SU-DHL-6 (cell line): ENCODE results near the gene FIBP.
A peak's percentile ranks its signal among the peaks of the same experiment; 100 is the strongest.

Experiments
- H2AFZ ChIP-seq: fragments of 200-600 bp; sonication (generic); 2 replicates; pipeline ENCODE4 v1.6.1; 2014; ENCODE audit warnings: low read depth, mild to moderate bottlenecking, moderate library complexity, mixed read lengths, antibody characterized with exemption, low read length; ENCODE audit not compliant: severe bottlenecking
- H3F3A ChIP-seq: fragments of 200-600 bp; shearing (Covaris generic); 2 replicates; pipeline ENCODE4 v1.6.0; 2016; ENCODE audit warnings: antibody characterized with exemption, mild to moderate bottlenecking; ENCODE audit not compliant: insufficient read depth
- H3K27ac ChIP-seq: fragments of 200-600 bp; sonication (generic); 2 replicates; pipeline ENCODE4 v1.5.1; 2016; ENCODE audit warnings: low read depth, mild to moderate bottlenecking, low read length, moderate library complexity, mixed read lengths
- H3K27me3 ChIP-seq: fragments of 200-600 bp; sonication (generic), shearing (Covaris generic); 2 replicates; pipeline ENCODE4 v1.6.0; 2014; ENCODE audit warnings: mild to moderate bottlenecking, low read length
- H3K36me3 ChIP-seq: fragments of 200-600 bp; sonication (generic); 2 replicates; pipeline ENCODE4 v1.6.1; 2014; ENCODE audit warnings: mild to moderate bottlenecking, low read length, mixed read lengths
- H3K4me2 ChIP-seq: fragments of 300-600, 200-600 bp; shearing (Covaris generic), sonication (generic); 2 replicates; pipeline ENCODE4 v1.6.0; 2014; ENCODE audit warnings: low read length, low read depth, mild to moderate bottlenecking; ENCODE audit not compliant: poor library complexity, severe bottlenecking
- H3K4me3 ChIP-seq: fragments of 200-600 bp; sonication (generic); 2 replicates; pipeline ENCODE4 v1.5.1; 2014; ENCODE audit warnings: antibody characterized with exemption, low read length, mild to moderate bottlenecking, mixed read lengths; ENCODE audit not compliant: insufficient read depth, poor library complexity, severe bottlenecking
- H3K79me2 ChIP-seq: fragments of 200-600 bp; sonication (generic); 2 replicates; pipeline ENCODE4 v1.6.1; 2014; ENCODE audit warnings: mild to moderate bottlenecking, low read length, moderate library complexity; ENCODE audit not compliant: insufficient read depth
- H3K9ac ChIP-seq: fragments of 200-600 bp; sonication (generic); 2 replicates; pipeline ENCODE4 v1.7.0; 2014; ENCODE audit warnings: mild to moderate bottlenecking, low read length
- H3K9me2 ChIP-seq: fragments of 200-600 bp; sonication (generic); replicated peaks from 2 replicates; pipeline ENCODE4 v1.6.1; 2014; ENCODE audit warnings: low read length; ENCODE audit not compliant: insufficient read depth
- H3K9me3 ChIP-seq: fragments of 200-600 bp; sonication (generic); 2 replicates; pipeline ENCODE4 v1.6.1; 2014; ENCODE audit warnings: low read length, mixed read lengths; ENCODE audit not compliant: insufficient read depth
- H4K20me1 ChIP-seq: fragments of 200-600 bp; sonication (generic); 2 replicates; pipeline ENCODE4 v1.6.1; 2014; ENCODE audit warnings: low read depth, mild to moderate bottlenecking, antibody characterized with exemption, low read length, moderate library complexity, mixed read lengths
- EZH2phosphoT487 ChIP-seq: fragments of 200-600 bp; sonication (generic), shearing (Covaris generic); conservative IDR thresholded peaks from 2 replicates; pipeline ENCODE4 v1.6.1; 2018; ENCODE audit warnings: mild to moderate bottlenecking, antibody characterized with exemption, low read length, moderate library complexity, mixed read lengths
- TF ChIP-seq, protein P1 (sequence below): fragments of 200-600 bp; sonication (generic); IDR thresholded peaks from one replicate; pipeline ENCODE4 v1.5.1; 2017; ENCODE audit warnings: antibody characterized with exemption, mild to moderate bottlenecking, low read length, moderate library complexity; ENCODE audit not compliant: insufficient read depth, poor library complexity, severe bottlenecking

Gene FIBP

GRCh38 chr11:65888163-65888814 lies at the start of gene FIBP:
FIBP (minus strand) TSS chr11:65888471; CDS start chr11:65888418, 53 bp downstream.
- Histone ChIP-seq H3K27me3 (no peaks in the 10 kb centered on the region), H3F3A (peaks cover 36% of the 10 kb centered on the region), H4K20me1 (no peaks in the 10 kb centered on the region), H3K27ac (peak within 1 kb of the TSS; percentile 53), H2AFZ (peak within 1 kb of the TSS; percentile 49), H3K4me3 (peak within 1 kb of the TSS; percentile 66), H3K79me2 (peaks cover 18% of the 10 kb centered on the region), H3K4me2 (peak within 1 kb of the TSS; percentile 93), H3K36me3 (no peaks in the 10 kb centered on the region), H3K9me2 (no peaks in the 10 kb centered on the region), H3K9ac (peak within 1 kb of the TSS; percentile 93), H3K9me3 (no peaks in the 10 kb centered on the region)
- no peak for TF ChIP-seq EZH2phosphoT487
- TF ChIP-seq, protein P1, sequence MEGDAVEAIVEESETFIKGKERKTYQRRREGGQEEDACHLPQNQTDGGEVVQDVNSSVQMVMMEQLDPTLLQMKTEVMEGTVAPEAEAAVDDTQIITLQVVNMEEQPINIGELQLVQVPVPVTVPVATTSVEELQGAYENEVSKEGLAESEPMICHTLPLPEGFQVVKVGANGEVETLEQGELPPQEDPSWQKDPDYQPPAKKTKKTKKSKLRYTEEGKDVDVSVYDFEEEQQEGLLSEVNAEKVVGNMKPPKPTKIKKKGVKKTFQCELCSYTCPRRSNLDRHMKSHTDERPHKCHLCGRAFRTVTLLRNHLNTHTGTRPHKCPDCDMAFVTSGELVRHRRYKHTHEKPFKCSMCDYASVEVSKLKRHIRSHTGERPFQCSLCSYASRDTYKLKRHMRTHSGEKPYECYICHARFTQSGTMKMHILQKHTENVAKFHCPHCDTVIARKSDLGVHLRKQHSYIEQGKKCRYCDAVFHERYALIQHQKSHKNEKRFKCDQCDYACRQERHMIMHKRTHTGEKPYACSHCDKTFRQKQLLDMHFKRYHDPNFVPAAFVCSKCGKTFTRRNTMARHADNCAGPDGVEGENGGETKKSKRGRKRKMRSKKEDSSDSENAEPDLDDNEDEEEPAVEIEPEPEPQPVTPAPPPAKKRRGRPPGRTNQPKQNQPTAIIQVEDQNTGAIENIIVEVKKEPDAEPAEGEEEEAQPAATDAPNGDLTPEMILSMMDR = peak; percentile 66

- H3K36me3 ChIP-seq = no peaks in the 10 kb centered on the region
- no peaks in the 10 kb centered on the region for H3K79me2 ChIP-seq
- no peak overlapping the region for H2AFZ ChIP-seq
- no peak overlapping the region for H3K9ac ChIP-seq
- no peaks in the 10 kb centered on the region for H3F3A ChIP-seq
- no peaks in the 10 kb centered on the region for H3K27me3 ChIP-seq
- TF ChIP-seq, protein P1 = no peak
- no peak for TF ChIP-seq EZH2phosphoT487
- H3K4me2 ChIP-seq = no peak overlapping the region
- no peak overlapping the region for H3K27ac ChIP-seq
- no peaks in the 10 kb centered on the region for H3K9me2 ChIP-seq
- H3K9me3 ChIP-seq = no peaks in the 10 kb centered on the region
- no peaks in the 10 kb centered on the region for H4K20me1 ChIP-seq
- H3K4me3 ChIP-seq = no peak overlapping the region
These were observed 49.5 kb upstream of the FIBP start for GRCh38 chr11:65937766-65938165.

GRCh38 chr11:65934014-65934413 lies 45.7 kb upstream of the FIBP start:
- Histone ChIP-seq H3K4me3 (no peak overlapping the region), H3K79me2 (no peaks in the 10 kb centered on the region)

More at GRCh38 chr11:65934014-65934413, 45.7 kb upstream of the FIBP start:
- Histone ChIP-seq H3K9me2 (no peaks in the 10 kb centered on the region), H3K9ac (no peak overlapping the region), H4K20me1 (no peaks in the 10 kb centered on the region), H3K9me3 (no peaks in the 10 kb centered on the region), H2AFZ (no peak overlapping the region), H3K36me3 (no peaks in the 10 kb centered on the region), H3F3A (no peaks in the 10 kb centered on the region), H3K27ac (no peak overlapping the region), H3K27me3 (no peaks in the 10 kb centered on the region), H3K4me2 (no peak overlapping the region)
- TF ChIP-seq, protein P1 = no peak
- TF ChIP-seq EZH2phosphoT487 = no peak
